Right lobe of liver (tissue), 6 donors: ENCODE results near the gene CYTH3. TPM values are rescaled to one million over a fixed set of nuclear protein-coding genes. Genes with fewer than 3 reads are reported as not detected.

ENCODE experiments used
- ATAC-seq, 4 donors: fragments of 200-7000 bp; cut with Tn5 transposase; one replicate each; pipeline ENCODE4 v1.9.1; 2020; ENCODE audit warnings: mild to moderate bottlenecking in 4 of 4, moderate library complexity in 4 of 4
- DNase-seq, 3 donors: peaks; one replicate each; pipeline ENCODE4 v3.0.0-alpha.2; 2020
- H3K27ac ChIP-seq, 3 donors: fragments of 200-600 bp; one replicate each; pipeline ENCODE4 v1.8.0; 2022
- H3K27me3 ChIP-seq, 2 donors: fragments of 200-600 bp; one replicate each; pipeline ENCODE4 v1.8.0; 2022
- H3K36me3 ChIP-seq, 4 donors: fragments of 200-600 bp; sonication (generic) in 1 of 4; one replicate each; pipeline versions ENCODE4 v1.5.1 to v1.8.0; 2017 to 2022; ENCODE audit warnings: control low read depth in 1 of 4
- H3K4me1 ChIP-seq, 4 donors: fragments of 200-600 bp; sonication (generic) in 1 of 4; one replicate each; pipeline versions ENCODE4 v1.5.1 to v1.8.0; 2017 to 2022; ENCODE audit warnings: control low read depth in 1 of 4
- H3K4me3 ChIP-seq, 3 donors: fragments of 200-600 bp; one replicate each; pipeline ENCODE4 v1.8.0; 2022
- H3K9me3 ChIP-seq, 4 donors: fragments of 200-600 bp; sonication (generic) in 1 of 4; one replicate each; pipeline versions ENCODE4 v1.5.1 to v1.8.0; 2017 to 2022; ENCODE audit warnings: control low read depth in 1 of 4
- POLR2A ChIP-seq: fragments of 450-650 bp; IDR thresholded peaks from one replicate; pipeline ENCODE4 v1.6.1; 2017; ENCODE audit warnings: antibody characterized with exemption, mild to moderate bottlenecking
- WGBS: methylation state at CpG from one replicate; pipeline ENCODE4 v1.1.6; 2018; ENCODE audit warnings: low coverage, low lambda C conversion rate; ENCODE audit not compliant: insufficient coverage; ENCODE audit errors: missing lambda C conversion rate; 5-methylcytosine and 5-hydroxymethylcytosine counted together
- intact Hi-C, 2 donors: fragments of 100-400 bp; cut with DNase I; formaldehyde crosslinking; loops; one replicate each; pipeline versions ENCODE4 v1.11.2 to v1.14.1; 2022
- total RNA-seq, 6 experiments: library from RNA; depleted of rRNA in 2 of 6; stranded (reverse); fragments of >200 nt in 2 of 6; fragmentation: NEBNext Ultra II Directional in 3 of 6; extraction: Animal tissue kit (Norgen Biotek cat#: 25700) in 3 of 6; gene quantifications; one replicate each; pipeline versions ENCODE4 v1.1.0 to v1.2.4, GENCODE V29; 2016 to 2023
- TF ChIP-seq, protein P1 (sequence below), 4 donors: fragments of 200-600 bp in 3 of 4; fragments of 450-650 bp in 1 of 4; IDR thresholded peaks; one replicate each; pipeline versions ENCODE4 v1.5.1 to v1.8.0; 2016 to 2022; ENCODE audit warnings: antibody characterized with exemption in 4 of 4, mild to moderate bottlenecking in 2 of 4
- donor health status: DM: no; HTN: yes; CAD: no.
- donor health status: DM: no; HTN: no; CAD: no.
- donor health status: DM: no; HTN: no; CAD: no.
- donor health status: DM: no; HTN: yes; CAD: no.
- donor health status: DM: no; HTN: yes; CAD: no.

Gene CYTH3
- total RNA-seq, 6 experiments from 2014 or later = 2.7 to 6.6 (median 4.1) TPM

DNA sequence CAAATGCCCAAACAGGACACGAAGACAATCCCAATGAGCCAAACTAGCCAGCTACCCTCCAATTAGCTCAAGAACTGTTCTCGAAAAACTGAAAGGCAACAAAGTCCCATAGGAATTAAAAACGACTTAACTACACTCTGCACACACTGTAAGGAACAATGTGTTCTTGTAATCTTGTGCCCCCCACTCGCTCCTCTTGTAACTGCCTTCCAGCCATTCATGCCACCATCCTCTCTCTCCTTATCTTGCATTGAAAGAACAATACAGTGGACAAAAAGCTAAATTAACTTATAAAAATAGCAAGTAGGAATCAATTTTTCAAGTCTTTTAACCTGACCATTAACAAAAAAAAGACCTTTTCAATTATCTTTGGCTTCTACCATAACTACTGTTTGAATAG is 2.9 kb downstream of the CYTH3 start:
- Histone ChIP-seq H3K27me3 (no peaks in the 10 kb centered on the region), H3K4me1 (peaks cover 0 to 10% (median 3%) of the 10 kb centered on the region in 4 donors), H3K36me3 (no peaks in the 10 kb centered on the region), H3K27ac (no peak overlapping the region), H3K9me3 (no peaks in the 10 kb centered on the region), H3K4me3 (no peak overlapping the region)
- WGBS = 91% methylated on average over 3 of the region's 4 CpGs
- no peak for ATAC-seq
- DNase-seq = no peak
- intact Hi-C loops = no loop called here
- TF ChIP-seq POLR2A = no peak
- TF ChIP-seq, protein P1, sequence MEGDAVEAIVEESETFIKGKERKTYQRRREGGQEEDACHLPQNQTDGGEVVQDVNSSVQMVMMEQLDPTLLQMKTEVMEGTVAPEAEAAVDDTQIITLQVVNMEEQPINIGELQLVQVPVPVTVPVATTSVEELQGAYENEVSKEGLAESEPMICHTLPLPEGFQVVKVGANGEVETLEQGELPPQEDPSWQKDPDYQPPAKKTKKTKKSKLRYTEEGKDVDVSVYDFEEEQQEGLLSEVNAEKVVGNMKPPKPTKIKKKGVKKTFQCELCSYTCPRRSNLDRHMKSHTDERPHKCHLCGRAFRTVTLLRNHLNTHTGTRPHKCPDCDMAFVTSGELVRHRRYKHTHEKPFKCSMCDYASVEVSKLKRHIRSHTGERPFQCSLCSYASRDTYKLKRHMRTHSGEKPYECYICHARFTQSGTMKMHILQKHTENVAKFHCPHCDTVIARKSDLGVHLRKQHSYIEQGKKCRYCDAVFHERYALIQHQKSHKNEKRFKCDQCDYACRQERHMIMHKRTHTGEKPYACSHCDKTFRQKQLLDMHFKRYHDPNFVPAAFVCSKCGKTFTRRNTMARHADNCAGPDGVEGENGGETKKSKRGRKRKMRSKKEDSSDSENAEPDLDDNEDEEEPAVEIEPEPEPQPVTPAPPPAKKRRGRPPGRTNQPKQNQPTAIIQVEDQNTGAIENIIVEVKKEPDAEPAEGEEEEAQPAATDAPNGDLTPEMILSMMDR (IDR thresholded peaks at IDR 0.05) = no peak

DNA sequence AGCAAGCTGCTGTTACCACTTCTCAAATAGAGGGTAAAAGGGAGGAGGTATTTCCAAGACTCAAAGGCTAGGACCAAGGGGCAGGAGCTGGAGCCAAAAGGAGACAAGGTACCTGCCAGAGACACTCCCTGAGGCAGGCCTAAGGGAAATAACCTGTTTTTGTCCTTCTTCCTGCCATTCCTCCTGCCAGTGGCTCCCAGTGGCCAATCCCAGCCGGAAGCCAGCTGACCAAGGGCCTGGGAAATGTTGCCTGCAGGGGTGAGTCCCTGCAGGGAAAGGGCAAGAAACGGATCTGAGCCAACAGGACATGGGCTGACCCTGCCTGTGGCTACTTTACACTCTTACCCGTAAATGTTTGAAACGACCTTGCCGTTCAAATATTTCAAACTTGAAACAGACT is 3.5 kb downstream of the CYTH3 start:
- no peak for TF ChIP-seq POLR2A
- TF ChIP-seq, protein P1 (IDR thresholded peaks at IDR 0.05) = no peak
- no peak overlapping the region for H3K27ac ChIP-seq
- whole genome bisulfite sequencing = 70% methylated on average over 3 of the region's 5 CpGs

DNA sequence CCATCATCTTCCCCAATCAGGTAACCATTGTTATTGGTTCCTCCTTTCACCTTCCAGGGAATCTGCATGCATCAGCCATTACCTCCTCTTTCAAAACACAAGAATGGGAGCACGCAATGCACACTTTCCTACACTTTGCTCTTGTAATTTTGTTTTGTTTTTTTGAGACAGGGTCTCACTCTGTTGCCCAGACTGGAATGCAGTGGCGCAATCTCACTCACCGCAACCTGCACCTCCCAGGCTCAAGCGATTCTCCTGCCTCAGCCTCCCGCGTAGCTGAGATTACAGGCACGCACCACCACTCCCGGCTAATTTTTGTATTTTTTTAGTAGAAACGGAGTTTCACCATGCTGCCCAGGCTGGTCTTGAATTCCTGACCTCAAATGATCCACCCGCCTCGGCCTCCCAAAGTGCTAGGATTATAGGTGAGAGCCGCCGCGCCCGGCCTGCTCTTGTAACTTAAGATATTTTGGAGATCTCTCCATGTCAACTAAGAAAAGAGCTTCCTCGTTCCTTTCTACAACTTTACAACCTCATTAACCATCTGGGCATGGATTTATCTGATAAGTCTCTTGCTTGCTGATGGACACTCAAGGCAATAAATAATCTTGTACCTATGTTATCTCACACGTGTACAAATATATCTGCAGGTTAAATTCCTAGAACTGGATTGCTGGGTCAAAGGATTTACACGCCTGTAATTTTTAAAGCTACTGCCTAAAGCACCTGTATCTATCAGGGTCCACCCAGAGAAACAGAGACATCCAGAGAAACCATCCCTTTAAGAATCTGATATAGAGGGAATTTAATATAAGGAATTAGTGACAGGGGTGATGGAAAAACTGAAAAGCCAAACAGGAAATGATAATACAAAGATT is 4.2 kb downstream of the CYTH3 start:
- no peak overlapping the region for H3K4me3 ChIP-seq
- WGBS = 91% methylated on average over 15 of the region's 18 CpGs
- no peak overlapping the region for H3K27ac ChIP-seq

More for the DNA sequence above, 3.5 kb downstream of the CYTH3 start:
- no peaks in the 10 kb centered on the region for H3K9me3 ChIP-seq
- no peaks in the 10 kb centered on the region for H3K27me3 ChIP-seq
- no peaks in the 10 kb centered on the region for H3K36me3 ChIP-seq
- DNase-seq = no peak
- no peak overlapping the region for H3K4me3 ChIP-seq
- intact Hi-C loops = no loop called here
- ATAC-seq = no peak
- H3K4me1 ChIP-seq = peaks cover 0 to 10% (median 3%) of the 10 kb centered on the region in 4 donors

DNA sequence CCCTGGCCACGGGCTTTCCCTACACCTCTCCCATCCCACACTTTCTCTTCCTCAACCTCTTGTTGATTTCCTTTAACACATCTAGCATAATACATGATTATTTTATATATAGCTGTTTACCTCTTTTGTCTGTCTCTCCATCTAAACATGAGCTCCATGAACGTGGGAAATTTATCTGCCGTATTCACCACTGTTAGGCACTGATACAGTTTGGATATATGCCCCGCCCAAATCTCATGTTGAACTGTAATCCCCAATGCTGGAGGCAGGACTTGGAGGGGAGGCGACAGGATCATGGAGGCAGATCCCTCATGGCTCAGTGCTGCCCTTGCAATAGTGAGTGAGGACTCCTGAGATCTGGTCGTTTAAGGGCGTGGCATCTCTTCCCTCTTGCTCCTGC is 5.7 kb downstream of the CYTH3 start:
- DNase-seq = no peak
- WGBS = 87% methylated on average over 6 of the region's 7 CpGs
- H3K36me3 ChIP-seq = no peaks in the 10 kb centered on the region
- no peaks in the 10 kb centered on the region for H3K9me3 ChIP-seq
- no peak overlapping the region for H3K27ac ChIP-seq
- TF ChIP-seq, protein P1 (IDR thresholded peaks at IDR 0.05) = no peak
- no peak for TF ChIP-seq POLR2A
- H3K4me3 ChIP-seq = no peak overlapping the region
- H3K4me1 ChIP-seq = no peaks in the 10 kb centered on the region
- intact Hi-C loops = no loop called here
- H3K27me3 ChIP-seq = no peaks in the 10 kb centered on the region
- ATAC-seq = no peak

More for the DNA sequence above, 4.2 kb downstream of the CYTH3 start:
- Histone ChIP-seq H3K36me3 (no peaks in the 10 kb centered on the region), H3K9me3 (no peaks in the 10 kb centered on the region), H3K27me3 (no peaks in the 10 kb centered on the region), H3K4me1 (peaks cover 0 to 7% (median 3%) of the 10 kb centered on the region in 4 donors)
- no peak for TF ChIP-seq POLR2A
- TF ChIP-seq, protein P1 (IDR thresholded peaks at IDR 0.05) = no peak
- no peak for ATAC-seq
- DNase-seq = no peak
- intact Hi-C loops = no loop called here
